ENCODE results near the gene HDHD5. TPM values are rescaled to one million over a fixed set of nuclear protein-coding genes. Genes with fewer than 3 reads are reported as not detected.
"Not testable (repeated sequence)": the region's sequence is repeated elsewhere in the genome, so short reads cannot be mapped to it uniquely, and the experiment has no call there.

The HDHD5 gene
- total RNA-seq, 1 experiment from 2014 or later: 68.4 TPM

- H4K5ac ChIP-seq (ENCODE audit: insufficient read length, low read depth, low read length): no peak overlapping the region
- no peaks in the 10 kb centered on the region for H3K9me3 ChIP-seq (ENCODE audit: control insufficient read depth, low read depth, low read length)
- no peak overlapping the region for H4K91ac ChIP-seq (ENCODE audit: insufficient read length, low read depth, low read length)
- H3K56ac ChIP-seq (ENCODE audit: insufficient read length, low read depth, low read length): no peak overlapping the region
- H3K14ac ChIP-seq (ENCODE audit: insufficient read depth, low read length): no peak overlapping the region
- H3K27ac ChIP-seq (ENCODE audit: insufficient read length, low read depth, low read length): no peak overlapping the region
- no peaks in the 10 kb centered on the region for H4K20me1 ChIP-seq (ENCODE audit: control insufficient read depth, insufficient read depth, insufficient read length)
- H4K8ac ChIP-seq (replicated peaks; ENCODE audit: insufficient read length, low read depth, low read length): no peak overlapping the region
- no peaks in the 10 kb centered on the region for H3K4me1 ChIP-seq (ENCODE audit: insufficient read depth, low read length)
- DNase-seq: no peak
- no peak overlapping the region for H3T11ph ChIP-seq (ENCODE audit: low read length)
- no peak overlapping the region for H2BK20ac ChIP-seq (ENCODE audit: low read depth, low read length, poor library complexity, severe bottlenecking)
- Mint-ChIP-seq H3K4me3 (no peak overlapping the region), H3K27ac (no peak overlapping the region), H3K4me1 (0 out of 4 replicates have a peak, but pooled peaks cover 0 to 5% of the 10 kb centered on the region in 2 experiments), H3K9me3 (no peaks in the 10 kb centered on the region), H3K36me3 (ENCODE audit: insufficient read depth in 1 of 3, low read depth in 3 of 3) (peaks cover 9 to 27% (median 13%) of the 10 kb centered on the region in 3 experiments), H3K27me3 (ENCODE audit: low read depth) (no peaks in the 10 kb centered on the region)
- no peak overlapping the region for H2BK5ac ChIP-seq (ENCODE audit: insufficient read length, low read length)
- H3K23me2 ChIP-seq (ENCODE audit: insufficient read length, low read depth, low read length, poor library complexity, severe bottlenecking): no peaks in the 10 kb centered on the region
- no peak overlapping the region for H2BK12ac ChIP-seq (ENCODE audit: insufficient read length, low read depth, low read length)
- no peak overlapping the region for H2AK5ac ChIP-seq (ENCODE audit: insufficient read length, low read length)
- H2AFZ ChIP-seq (ENCODE audit: low read length): no peak overlapping the region
- no peak overlapping the region for H3K23ac ChIP-seq (ENCODE audit: insufficient read length, low read depth, low read length)
- H3K9ac ChIP-seq (ENCODE audit: extremely low read depth, insufficient read length, low read length): no peak overlapping the region
- H3K4ac ChIP-seq (ENCODE audit: low read depth, low read length): no peak overlapping the region
- H3K79me1 ChIP-seq (ENCODE audit: insufficient read depth, low read depth, low read length, poor library complexity, severe bottlenecking): peaks cover 6% of the 10 kb centered on the region
- no peak for TF ChIP-seq CTCF (conservative IDR thresholded peaks at IDR 0.05)
- no peak overlapping the region for H2BK15ac ChIP-seq (ENCODE audit: low read depth, low read length)
- H3K18ac ChIP-seq (ENCODE audit: insufficient read length, low read depth, low read length): no peak overlapping the region
- no peak overlapping the region for H3K4me2 ChIP-seq (ENCODE audit: insufficient read depth, insufficient read length, low read length)
- no peak overlapping the region for H2BK120ac ChIP-seq (ENCODE audit: low read depth, low read length, poor library complexity, severe bottlenecking)
- peaks cover 18% of the 10 kb centered on the region; the same call in 1 of the 2 replicates for H3K79me2 ChIP-seq (ENCODE audit: insufficient read depth, low read length)
- WGBS (ENCODE audit: extremely low coverage, insufficient read length, low lambda C conversion rate): no CpG with 5 or more reads among the region's 9 CpGs
- H3K27me3 ChIP-seq (ENCODE audit: insufficient read depth, low read length): no peaks in the 10 kb centered on the region
Measured at GRCh38 chr22:17149076-17149815, 9.8 kb downstream of the HDHD5 start.

- not testable (repeated sequence) for H2BK20ac ChIP-seq (ENCODE audit: low read depth, low read length, poor library complexity, severe bottlenecking); H2AK5ac ChIP-seq (ENCODE audit: insufficient read length, low read length); H3K18ac ChIP-seq (ENCODE audit: insufficient read length, low read depth, low read length); H2BK120ac ChIP-seq (ENCODE audit: low read depth, low read length, poor library complexity, severe bottlenecking); H3K56ac ChIP-seq (ENCODE audit: insufficient read length, low read depth, low read length); H3K9ac ChIP-seq (ENCODE audit: extremely low read depth, insufficient read length, low read length); H3K4me3 Mint-ChIP-seq; H3K27ac ChIP-seq (ENCODE audit: insufficient read length, low read depth, low read length); H3T11ph ChIP-seq (ENCODE audit: low read length); H3K9me3 Mint-ChIP-seq; H4K91ac ChIP-seq (ENCODE audit: insufficient read length, low read depth, low read length); H3K14ac ChIP-seq (ENCODE audit: insufficient read depth, low read length); H3K9me3 ChIP-seq (ENCODE audit: control insufficient read depth, low read depth, low read length); H3K23ac ChIP-seq (ENCODE audit: insufficient read length, low read depth, low read length); H2BK12ac ChIP-seq (ENCODE audit: insufficient read length, low read depth, low read length); H3K27me3 ChIP-seq (ENCODE audit: insufficient read depth, low read length); H3K4me1 ChIP-seq (ENCODE audit: insufficient read depth, low read length); H3K27me3 Mint-ChIP-seq (ENCODE audit: low read depth); H2AFZ ChIP-seq (ENCODE audit: low read length); H3K79me1 ChIP-seq (ENCODE audit: insufficient read depth, low read depth, low read length, poor library complexity, severe bottlenecking); H2BK5ac ChIP-seq (ENCODE audit: insufficient read length, low read length); H3K23me2 ChIP-seq (ENCODE audit: insufficient read length, low read depth, low read length, poor library complexity, severe bottlenecking); H4K5ac ChIP-seq (ENCODE audit: insufficient read length, low read depth, low read length); H3K4ac ChIP-seq (ENCODE audit: low read depth, low read length); DNase-seq; H4K8ac ChIP-seq (replicated peaks; ENCODE audit: insufficient read length, low read depth, low read length); H3K79me2 ChIP-seq (ENCODE audit: insufficient read depth, low read length); H3K4me2 ChIP-seq (ENCODE audit: insufficient read depth, insufficient read length, low read length); H2BK15ac ChIP-seq (ENCODE audit: low read depth, low read length); H4K20me1 ChIP-seq (ENCODE audit: control insufficient read depth, insufficient read depth, insufficient read length); H3K4me1 Mint-ChIP-seq
- Mint-ChIP-seq H3K27ac (peak overlapping the region in 1 of 3 experiments; percentile 68; a peak in 2 of 7 replicates), H3K36me3 (ENCODE audit: insufficient read depth in 1 of 3, low read depth in 3 of 3) (peaks cover 15 to 41% (median 27%) of the 10 kb centered on the region in 3 experiments)
- no CpG with 5 or more reads among the region's 30 CpGs for WGBS (ENCODE audit: extremely low coverage, insufficient read length, low lambda C conversion rate)
Measured at GRCh38 chr22:17147458-17147857, 11.6 kb downstream of the HDHD5 start.
